ENCODE measurements around the gene C4A.
"Not testable (repeated sequence)": the region's sequence is repeated elsewhere in the genome, so short reads cannot be mapped to it uniquely, and the experiment has no call there.

- TF ChIP-seq POLR2A, CTCF (IDR thresholded peaks at IDR 0.05): not testable (repeated sequence)
Observed at GRCh38 chr6:32014547-32014946, 32.7 kb downstream of the C4A start, which contains the start of gene C4B.
